BJ (cell line): Measurements from ENCODE around the gene NIPAL3. TPM values are rescaled to one million over a fixed set of nuclear protein-coding genes. Genes with fewer than 3 reads are reported as not detected.

ENCODE experiments used
- CTCF ChIA-PET: fragments of 350-600 bp; formaldehyde crosslinking; extraction: SDS; loops from one replicate; lab custom pipeline; 2021; ENCODE audit warnings: antibody characterized with exemption, inconsistent platforms; lab: Yijun Ruan, JAX
- POLR2A ChIA-PET: fragments of 300-600 bp; sonication (Branson Sonifier 250); formaldehyde crosslinking; extraction: SDS; loops from one replicate; lab custom pipeline; 2021; ENCODE audit warnings: antibody characterized with exemption; lab: Charles Lee
- DNase-seq: peaks from one replicate; pipeline ENCODE4 v3.0.0-alpha.2; 2011; ENCODE audit warnings: low read depth
- H3K27me3 ChIP-seq: 2 replicates; pipeline ENCODE4 v1.6.0; 2011; ENCODE audit warnings: low read length; ENCODE audit not compliant: control insufficient read depth, insufficient read depth
- H3K36me3 ChIP-seq: 2 replicates; pipeline ENCODE4 v1.5.1; 2011; ENCODE audit warnings: low read length; ENCODE audit not compliant: control insufficient read depth, insufficient read depth
- H3K4me3 ChIP-seq: 2 replicates; pipeline ENCODE4 v1.5.1; 2011; ENCODE audit warnings: low read depth, mild to moderate bottlenecking, control low read depth, low read length
- CTCF ChIP-seq: IDR thresholded peaks from 2 replicates; pipeline ENCODE4 v1.5.1; 2011; ENCODE audit warnings: low read depth, mild to moderate bottlenecking, control low read depth, inconsistent platforms, low read length, moderate library complexity; ENCODE audit not compliant: insufficient read depth
- polyA plus RNA-seq: library from polyadenylated mRNA; depleted of rRNA; stranded (reverse); fragments of >200 nt; gene quantifications from 2 replicates; pipeline ENCODE4 v1.2.3, GENCODE V29; 2011

NIPAL3 gene
- polyA plus RNA-seq, 1 experiment = 74.5 TPM

- TF ChIP-seq CTCF = no peak
- H3K4me3 ChIP-seq = no peak overlapping the region
- peaks cover 3% of the 10 kb centered on the region; the same call in 1 of the 2 replicates for H3K36me3 ChIP-seq
- ChIA-PET POLR2A (no interaction called here), CTCF (interaction anchor here (2.3 kb wide), 1 partner anchor 118 kb away, joined by 6 read pairs; no protein-coding TSS in a partner anchor)
- no peaks in the 10 kb centered on the region for H3K27me3 ChIP-seq
- no peak for DNase-seq
These were observed 53.2 kb downstream of the NIPAL3 start for GRCh38 chr1:24468685-24469316.

- Histone ChIP-seq H3K36me3 (peaks cover under 1% of the 10 kb centered on the region; the same call in 1 of the 2 replicates), H3K27me3 (no peaks in the 10 kb centered on the region), H3K4me3 (no peak overlapping the region)
- no peak for TF ChIP-seq CTCF
- POLR2A ChIA-PET = no interaction called here
- DNase-seq = no peak
- CTCF ChIA-PET = interaction anchor here (1.4 kb wide), 1 partner anchor 21 kb away, joined by 3 read pairs; no protein-coding TSS in a partner anchor
These were observed 55.0 kb downstream of the NIPAL3 start for GRCh38 chr1:24470592-24470991.

DNA sequence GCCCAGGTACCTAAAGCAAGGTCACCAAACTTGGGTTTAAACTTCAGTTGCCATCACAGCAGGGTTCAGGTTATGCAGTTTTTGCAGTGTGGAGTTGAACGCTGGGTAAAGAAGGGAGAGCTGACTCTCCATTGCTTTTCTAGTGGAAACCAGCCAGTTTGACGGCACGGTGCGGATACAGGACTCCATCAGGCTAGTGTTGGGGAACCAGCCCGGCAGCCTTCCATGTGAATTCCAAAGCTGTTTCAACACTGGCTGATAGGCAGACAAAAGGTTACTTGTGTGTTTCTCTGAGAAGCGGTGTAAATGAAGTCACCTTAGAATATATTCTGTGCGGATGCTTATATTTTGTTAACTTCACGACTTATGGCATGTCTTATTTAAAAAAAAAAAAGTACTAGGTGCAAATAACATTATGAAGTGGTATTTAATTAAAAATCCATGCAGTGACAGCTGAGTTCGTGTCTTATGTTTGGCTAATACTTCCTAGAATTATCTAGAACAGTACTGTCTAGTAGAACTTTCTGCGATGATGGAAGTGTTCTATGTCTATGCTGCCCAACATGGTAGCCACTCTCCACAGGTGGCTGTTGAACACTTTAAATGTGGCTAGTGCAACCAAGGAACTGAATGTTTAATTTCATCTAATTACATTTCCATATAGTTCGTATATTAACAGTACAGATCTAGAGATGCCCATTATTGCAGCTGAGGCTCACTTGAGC is 57.1 kb downstream of the NIPAL3 start:
- CTCF ChIA-PET = interaction anchor here (0.5 to 0.6 kb wide), 3 partner anchors 20 to 273 kb away, joined by 3 to 4 read pairs (median 3); no protein-coding TSS in a partner anchor

DNA sequence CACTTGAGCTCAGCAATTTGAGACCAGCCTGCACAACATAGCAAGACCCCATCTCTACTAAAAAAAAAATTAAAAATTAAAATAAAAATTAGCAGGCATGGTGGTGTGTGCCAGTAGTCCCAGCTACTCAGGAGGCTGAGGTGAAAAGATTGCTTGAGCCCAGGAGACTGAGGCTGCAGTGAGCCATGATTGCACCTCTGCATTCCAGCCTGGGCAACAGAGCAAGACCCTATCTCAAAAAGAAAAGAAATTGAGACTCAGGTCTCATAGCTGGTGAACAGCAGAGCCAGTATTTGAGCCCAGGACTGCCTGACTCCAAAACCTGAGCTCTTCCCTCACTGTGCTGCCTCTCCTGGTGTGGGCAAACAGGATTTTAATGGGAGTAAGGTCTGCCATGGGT is 58.6 kb downstream of the NIPAL3 start:
- no peaks in the 10 kb centered on the region for H3K36me3 ChIP-seq
- H3K27me3 ChIP-seq = no peaks in the 10 kb centered on the region
- ChIA-PET POLR2A (no interaction called here), CTCF (interaction anchor here (0.6 to 0.8 kb wide), 2 partner anchors 50 to 67 kb away, joined by 3 to 5 read pairs; no protein-coding TSS in a partner anchor)
- TF ChIP-seq CTCF = no peak
- DNase-seq = no peak
- H3K4me3 ChIP-seq = no peak overlapping the region

More for the DNA sequence above, 57.1 kb downstream of the NIPAL3 start:
- Histone ChIP-seq H3K36me3 (no peaks in the 10 kb centered on the region), H3K4me3 (no peak overlapping the region), H3K27me3 (no peaks in the 10 kb centered on the region)
- no peak for TF ChIP-seq CTCF
- POLR2A ChIA-PET = no interaction called here
- DNase-seq = no peak

- H3K36me3 ChIP-seq = no peaks in the 10 kb centered on the region
- ChIA-PET CTCF (no interaction called here), POLR2A (no interaction called here)
These were observed 60.1 kb downstream of the NIPAL3 start for GRCh38 chr1:24475700-24476099.

More at GRCh38 chr1:24475700-24476099, 60.1 kb downstream of the NIPAL3 start:
- Histone ChIP-seq H3K27me3 (no peaks in the 10 kb centered on the region), H3K4me3 (no peak overlapping the region)
- no peak for TF ChIP-seq CTCF
- DNase-seq = no peak
